ENCODE results near the gene ADORA1. TPM values are rescaled to one million over a fixed set of nuclear protein-coding genes. Genes with fewer than 3 reads are reported as not detected.

Gene ADORA1
- total and polyA plus RNA-seq, 2 of the 13 experiments (the other 11 are each of a cell fraction or from before 2014, with no cell fraction given): 0.11 TPM; not detected in 1

DNA sequence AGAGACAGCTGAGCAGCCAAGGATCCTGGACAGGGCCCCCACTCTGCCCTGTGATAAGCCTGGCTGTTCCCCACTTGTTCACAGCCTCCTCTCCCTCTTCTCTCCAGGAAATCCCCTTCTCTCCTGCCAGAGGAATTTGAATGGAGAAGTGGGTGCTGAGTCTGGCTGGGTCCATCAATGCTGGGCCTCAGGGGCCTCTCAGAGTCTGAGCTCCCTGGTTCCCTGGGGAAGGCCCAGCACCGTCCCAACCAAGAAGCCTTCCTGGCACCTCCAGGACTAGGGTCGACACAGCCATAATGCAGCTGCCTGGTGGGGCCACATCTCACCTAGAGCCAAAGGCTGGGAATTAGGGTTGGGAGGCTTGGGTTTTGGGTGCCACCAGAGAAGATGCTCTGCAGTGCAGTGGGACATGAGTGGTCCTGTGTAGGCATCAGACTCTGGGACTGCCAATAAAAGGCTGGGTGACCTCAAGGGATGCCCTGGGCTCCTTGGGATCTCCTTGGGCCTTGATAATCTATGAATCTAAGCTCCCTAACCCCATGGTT, 45.6 kb downstream of the ADORA1 start:
- no peak for TF ChIP-seq RARG (CRISPR knock-in tag; IDR thresholded peaks at IDR 0.05; ENCODE audit: low read depth)
- TF ChIP-seq, protein P1, sequence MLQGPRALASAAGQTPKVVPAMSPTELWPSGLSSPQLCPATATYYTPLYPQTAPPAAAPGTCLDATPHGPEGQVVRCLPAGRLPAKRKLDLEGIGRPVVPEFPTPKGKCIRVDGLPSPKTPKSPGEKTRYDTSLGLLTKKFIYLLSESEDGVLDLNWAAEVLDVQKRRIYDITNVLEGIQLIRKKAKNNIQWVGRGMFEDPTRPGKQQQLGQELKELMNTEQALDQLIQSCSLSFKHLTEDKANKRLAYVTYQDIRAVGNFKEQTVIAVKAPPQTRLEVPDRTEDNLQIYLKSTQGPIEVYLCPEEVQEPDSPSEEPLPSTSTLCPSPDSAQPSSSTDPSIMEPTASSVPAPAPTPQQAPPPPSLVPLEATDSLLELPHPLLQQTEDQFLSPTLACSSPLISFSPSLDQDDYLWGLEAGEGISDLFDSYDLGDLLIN (CRISPR knock-in tag; IDR thresholded peaks at IDR 0.05; ENCODE audit: borderline replicate concordance): no peak
- TF ChIP-seq, protein P2, sequence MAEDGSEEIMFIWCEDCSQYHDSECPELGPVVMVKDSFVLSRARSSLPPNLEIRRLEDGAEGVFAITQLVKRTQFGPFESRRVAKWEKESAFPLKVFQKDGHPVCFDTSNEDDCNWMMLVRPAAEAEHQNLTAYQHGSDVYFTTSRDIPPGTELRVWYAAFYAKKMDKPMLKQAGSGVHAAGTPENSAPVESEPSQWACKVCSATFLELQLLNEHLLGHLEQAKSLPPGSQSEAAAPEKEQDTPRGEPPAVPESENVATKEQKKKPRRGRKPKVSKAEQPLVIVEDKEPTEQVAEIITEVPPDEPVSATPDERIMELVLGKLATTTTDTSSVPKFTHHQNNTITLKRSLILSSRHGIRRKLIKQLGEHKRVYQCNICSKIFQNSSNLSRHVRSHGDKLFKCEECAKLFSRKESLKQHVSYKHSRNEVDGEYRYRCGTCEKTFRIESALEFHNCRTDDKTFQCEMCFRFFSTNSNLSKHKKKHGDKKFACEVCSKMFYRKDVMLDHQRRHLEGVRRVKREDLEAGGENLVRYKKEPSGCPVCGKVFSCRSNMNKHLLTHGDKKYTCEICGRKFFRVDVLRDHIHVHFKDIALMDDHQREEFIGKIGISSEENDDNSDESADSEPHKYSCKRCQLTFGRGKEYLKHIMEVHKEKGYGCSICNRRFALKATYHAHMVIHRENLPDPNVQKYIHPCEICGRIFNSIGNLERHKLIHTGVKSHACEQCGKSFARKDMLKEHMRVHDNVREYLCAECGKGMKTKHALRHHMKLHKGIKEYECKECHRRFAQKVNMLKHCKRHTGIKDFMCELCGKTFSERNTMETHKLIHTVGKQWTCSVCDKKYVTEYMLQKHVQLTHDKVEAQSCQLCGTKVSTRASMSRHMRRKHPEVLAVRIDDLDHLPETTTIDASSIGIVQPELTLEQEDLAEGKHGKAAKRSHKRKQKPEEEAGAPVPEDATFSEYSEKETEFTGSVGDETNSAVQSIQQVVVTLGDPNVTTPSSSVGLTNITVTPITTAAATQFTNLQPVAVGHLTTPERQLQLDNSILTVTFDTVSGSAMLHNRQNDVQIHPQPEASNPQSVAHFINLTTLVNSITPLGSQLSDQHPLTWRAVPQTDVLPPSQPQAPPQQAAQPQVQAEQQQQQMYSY (CRISPR knock-in tag; IDR thresholded peaks at IDR 0.05): no peak
- no peak for TF ChIP-seq HES4 (CRISPR knock-in tag; IDR thresholded peaks at IDR 0.05; ENCODE audit: borderline replicate concordance)
- no peak for TF ChIP-seq ZNF335 (CRISPR knock-in tag; IDR thresholded peaks at IDR 0.05)
- no peak for TF ChIP-seq ERF (CRISPR knock-in tag; IDR thresholded peaks at IDR 0.05)
- no peak for TF ChIP-seq ZNF329 (CRISPR knock-in tag; IDR thresholded peaks at IDR 0.05; ENCODE audit: low read depth)
- TF ChIP-seq ZNF556 (CRISPR knock-in tag; IDR thresholded peaks at IDR 0.05; ENCODE audit: borderline replicate concordance): no peak
- CTCF ChIA-PET (ENCODE audit: low intra/inter-chr PET ratio, low total read pairs): interaction anchor here (1.5 kb wide), 1 partner anchor 134 kb away, joined by 5 read pairs; no protein-coding TSS in a partner anchor
- Histone ChIP-seq H3K36me3 (replicated peaks in 1 of 2; ENCODE audit: control insufficient read depth in 1 of 2, insufficient read depth in 2 of 2, low read length in 2 of 2) (no peaks in the 10 kb centered on the region), H2AFZ (ENCODE audit: low read length) (no peak overlapping the region), H3K9ac (ENCODE audit: insufficient read depth, low read depth, low read length) (no peak overlapping the region), H3K4me3 (replicated peaks in 1 of 3; ENCODE audit: insufficient read depth in 1 of 3, low read depth in 2 of 3, low read length in 3 of 3) (no peak overlapping the region), H4K20me1 (ENCODE audit: insufficient read depth, low read length) (0 out of 2 replicates have a peak, but pooled peaks cover 4% of the 10 kb centered on the region), H3K9me3 (ENCODE audit: low read length) (no peaks in the 10 kb centered on the region), H3K79me2 (ENCODE audit: insufficient read depth, low read length) (no peaks in the 10 kb centered on the region), H3K4me2 (ENCODE audit: low read depth, low read length) (no peak overlapping the region), H3K27ac (ENCODE audit: extremely low read length, insufficient read depth, low read length) (no peak overlapping the region), H3K4me1 (ENCODE audit: insufficient read depth, low read length) (peaks cover 12% of the 10 kb centered on the region), H3K27me3 (ENCODE audit: control insufficient read depth in 1 of 2, insufficient read depth in 2 of 2, low read length in 2 of 2) (peaks cover 2 to 13% of the 10 kb centered on the region in 2 experiments; a peak in 3 of 5 replicates)
- ATAC-seq: no peak
- 0% methylated on average over 2 of the region's 2 CpGs for WGBS (ENCODE audit: low lambda C conversion rate)
- in situ Hi-C loops (cut with HindIII; ENCODE audit: extremely low pct_ligation_motif_present, low pct_unique_long_range_greater_than_20kb): loop anchor here (5.0 kb wide), 1 partner anchor 56 kb away; no protein-coding TSS in a partner anchor
- POLR2A ChIA-PET: no interaction called here
- intact Hi-C loops (cut with micrococcal nuclease; ENCODE audit: unreplicated experiment): no loop called here
- BruUV-seq (replicated peaks): no TSS peak
- DNase-seq (ENCODE audit: low spot score): no peak
- FAIRE-seq: no peak

Data from HepG2 (cell line).